A673 (cell line): ENCODE data around the gene ITFG1. TPM values are rescaled to one million over a fixed set of nuclear protein-coding genes. Genes with fewer than 3 reads are reported as not detected.

Experiments used
- BruUV-seq: library from RNA; stranded (reverse); fragments of 400-500 nt; replicated peaks from 2 replicates; lab custom pipeline; 2021; lab: Mats Ljungman, UMichigan
- CTCF ChIA-PET: fragments of 300-600 bp; sonication (Branson Sonifier 250); formaldehyde crosslinking; loops from one replicate; lab custom pipeline; 2022; ENCODE audit warnings: antibody characterized with exemption; lab: Charles Lee
- POLR2A ChIA-PET: fragments of 300-600 bp; sonication (Branson Sonifier 250); formaldehyde crosslinking; loops from one replicate; lab custom pipeline; 2022; ENCODE audit warnings: antibody characterized with exemption; ENCODE audit not compliant: low non-redundant PET; lab: Charles Lee
- DNase-seq: peaks from one replicate; pipeline ENCODE4 v3.0.0-alpha.2; 2015; ENCODE audit warnings: low spot score
- H3K27ac ChIP-seq: fragments of 200-600 bp; sonication (generic); 2 replicates; pipeline ENCODE4 v1.5.1; 2016; ENCODE audit warnings: mixed run types, low read depth, mild to moderate bottlenecking, mixed read lengths, antibody characterized with exemption, low read length; ENCODE audit not compliant: poor library complexity, severe bottlenecking
- H3K27me3 ChIP-seq: fragments of 200-600 bp; sonication (generic); replicated peaks from 2 replicates; pipeline ENCODE4 v1.6.1; 2017; ENCODE audit warnings: mixed run types, low read depth, mild to moderate bottlenecking, mixed read lengths, antibody characterized with exemption, low read length; ENCODE audit not compliant: insufficient read depth, poor library complexity
- H3K36me3 ChIP-seq: fragments of 200-600 bp; sonication (generic); 2 replicates; pipeline ENCODE4 v1.6.1; 2016; ENCODE audit warnings: mixed run types, mild to moderate bottlenecking, mixed read lengths, antibody characterized with exemption, low read length; ENCODE audit not compliant: insufficient read depth, poor library complexity, severe bottlenecking
- H3K4me1 ChIP-seq: fragments of 200-600 bp; sonication (generic); 2 replicates; pipeline ENCODE4 v1.6.1; 2017; ENCODE audit warnings: mixed run types, mild to moderate bottlenecking, mixed read lengths, antibody characterized with exemption, low read length; ENCODE audit not compliant: insufficient read depth, poor library complexity, severe bottlenecking
- H3K4me3 ChIP-seq: fragments of 200-600 bp; sonication (generic); 2 replicates; pipeline ENCODE4 v1.5.1; 2016; ENCODE audit warnings: low read depth, mixed run types, mild to moderate bottlenecking, mixed read lengths, low read length; ENCODE audit not compliant: poor library complexity, severe bottlenecking
- H3K9me3 ChIP-seq: fragments of 200-600 bp; sonication (generic); 2 replicates; pipeline ENCODE4 v1.6.1; 2016; ENCODE audit warnings: mixed run types, low read depth, mild to moderate bottlenecking, mixed read lengths, antibody characterized with exemption, low read length; ENCODE audit not compliant: poor library complexity, severe bottlenecking
- EZH2 ChIP-seq: fragments of 200-600 bp; sonication (generic); IDR thresholded peaks from 2 replicates; pipeline ENCODE4 v1.6.1; 2017; ENCODE audit warnings: borderline replicate concordance, low read depth, mild to moderate bottlenecking, mixed read lengths, antibody characterized with exemption, low read length; ENCODE audit not compliant: poor library complexity, severe bottlenecking
- intact Hi-C: fragments of 100-400 bp; cut with micrococcal nuclease; formaldehyde crosslinking; loops from one replicate; pipeline ENCODE4 v1.10.0; 2022; ENCODE audit not compliant: unreplicated experiment
- total RNA-seq: library from RNA; stranded (reverse); gene quantifications from 2 replicates; pipeline ENCODE4 v1.2.3, GENCODE V29; 2021
- TF ChIP-seq, protein P1 (sequence below): fragments of 300-800, 200-600 bp; sonication (generic); conservative IDR thresholded peaks from 2 replicates; pipeline ENCODE4 v1.5.1; 2017; ENCODE audit warnings: low read depth, mild to moderate bottlenecking, antibody characterized with exemption, low read length, moderate library complexity, mixed read lengths

The ITFG1 gene
- total RNA-seq, 1 experiment from 2014 or later: 40.1 TPM

DNA sequence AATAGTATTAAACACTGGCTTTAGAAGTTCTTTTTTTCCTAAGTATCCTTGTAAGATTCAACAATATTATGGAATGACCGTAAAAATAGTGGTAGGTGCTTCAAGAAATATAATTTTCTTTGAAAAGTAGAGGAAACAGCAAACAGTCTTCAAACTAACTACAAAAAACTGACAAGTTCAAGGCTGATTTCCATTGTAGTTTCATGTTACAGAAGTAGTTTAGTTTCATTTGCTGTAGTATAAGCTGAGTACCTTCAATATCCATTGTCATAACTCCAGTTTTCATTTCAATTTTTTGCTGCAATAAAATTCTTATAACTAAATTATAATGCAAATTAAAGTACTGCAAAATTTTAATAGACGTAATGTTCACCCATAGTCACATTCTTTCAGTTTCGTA lies 19.5 kb upstream of the ITFG1 start:
- DNase-seq: no peak
- intact Hi-C loops: no loop called here
- no TSS peak for BruUV-seq
- Histone ChIP-seq H3K4me1 (no peaks in the 10 kb centered on the region), H3K27me3 (no peaks in the 10 kb centered on the region), H3K9me3 (no peaks in the 10 kb centered on the region), H3K36me3 (no peaks in the 10 kb centered on the region), H3K27ac (no peak overlapping the region), H3K4me3 (no peak overlapping the region)
- CTCF ChIA-PET: no interaction called here
- POLR2A ChIA-PET: no interaction called here
- TF ChIP-seq, protein P1, sequence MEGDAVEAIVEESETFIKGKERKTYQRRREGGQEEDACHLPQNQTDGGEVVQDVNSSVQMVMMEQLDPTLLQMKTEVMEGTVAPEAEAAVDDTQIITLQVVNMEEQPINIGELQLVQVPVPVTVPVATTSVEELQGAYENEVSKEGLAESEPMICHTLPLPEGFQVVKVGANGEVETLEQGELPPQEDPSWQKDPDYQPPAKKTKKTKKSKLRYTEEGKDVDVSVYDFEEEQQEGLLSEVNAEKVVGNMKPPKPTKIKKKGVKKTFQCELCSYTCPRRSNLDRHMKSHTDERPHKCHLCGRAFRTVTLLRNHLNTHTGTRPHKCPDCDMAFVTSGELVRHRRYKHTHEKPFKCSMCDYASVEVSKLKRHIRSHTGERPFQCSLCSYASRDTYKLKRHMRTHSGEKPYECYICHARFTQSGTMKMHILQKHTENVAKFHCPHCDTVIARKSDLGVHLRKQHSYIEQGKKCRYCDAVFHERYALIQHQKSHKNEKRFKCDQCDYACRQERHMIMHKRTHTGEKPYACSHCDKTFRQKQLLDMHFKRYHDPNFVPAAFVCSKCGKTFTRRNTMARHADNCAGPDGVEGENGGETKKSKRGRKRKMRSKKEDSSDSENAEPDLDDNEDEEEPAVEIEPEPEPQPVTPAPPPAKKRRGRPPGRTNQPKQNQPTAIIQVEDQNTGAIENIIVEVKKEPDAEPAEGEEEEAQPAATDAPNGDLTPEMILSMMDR: no peak
- no peak for TF ChIP-seq EZH2

DNA sequence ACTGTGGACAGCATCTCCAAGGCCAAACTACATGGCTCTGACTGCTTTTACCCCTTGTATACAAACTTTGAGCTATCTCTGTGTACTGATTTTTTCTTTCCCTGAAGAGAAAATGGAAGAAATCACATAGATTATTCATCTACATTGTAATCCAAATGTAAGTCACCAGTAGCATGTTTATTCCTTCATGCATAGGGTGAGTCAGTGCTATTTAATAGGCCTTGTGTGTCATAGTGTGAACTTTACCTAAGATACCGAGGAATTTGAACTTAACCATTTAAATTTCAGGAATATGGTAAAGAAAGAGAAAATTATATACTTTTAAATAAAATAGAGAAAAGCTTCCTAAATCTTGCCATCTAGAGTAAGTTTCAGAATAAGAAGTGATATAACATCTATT lies 16.8 kb upstream of the ITFG1 start:
- H3K9me3 ChIP-seq: no peaks in the 10 kb centered on the region
- intact Hi-C loops: no loop called here
- no peaks in the 10 kb centered on the region for H3K36me3 ChIP-seq
- TF ChIP-seq EZH2: no peak
- TF ChIP-seq, protein P1: no peak
- ChIA-PET POLR2A (no interaction called here), CTCF (no interaction called here)
- H3K4me1 ChIP-seq: no peaks in the 10 kb centered on the region
- H3K4me3 ChIP-seq: no peak overlapping the region
- DNase-seq: no peak
- no peaks in the 10 kb centered on the region for H3K27me3 ChIP-seq
- H3K27ac ChIP-seq: no peak overlapping the region
- no TSS peak for BruUV-seq

DNA sequence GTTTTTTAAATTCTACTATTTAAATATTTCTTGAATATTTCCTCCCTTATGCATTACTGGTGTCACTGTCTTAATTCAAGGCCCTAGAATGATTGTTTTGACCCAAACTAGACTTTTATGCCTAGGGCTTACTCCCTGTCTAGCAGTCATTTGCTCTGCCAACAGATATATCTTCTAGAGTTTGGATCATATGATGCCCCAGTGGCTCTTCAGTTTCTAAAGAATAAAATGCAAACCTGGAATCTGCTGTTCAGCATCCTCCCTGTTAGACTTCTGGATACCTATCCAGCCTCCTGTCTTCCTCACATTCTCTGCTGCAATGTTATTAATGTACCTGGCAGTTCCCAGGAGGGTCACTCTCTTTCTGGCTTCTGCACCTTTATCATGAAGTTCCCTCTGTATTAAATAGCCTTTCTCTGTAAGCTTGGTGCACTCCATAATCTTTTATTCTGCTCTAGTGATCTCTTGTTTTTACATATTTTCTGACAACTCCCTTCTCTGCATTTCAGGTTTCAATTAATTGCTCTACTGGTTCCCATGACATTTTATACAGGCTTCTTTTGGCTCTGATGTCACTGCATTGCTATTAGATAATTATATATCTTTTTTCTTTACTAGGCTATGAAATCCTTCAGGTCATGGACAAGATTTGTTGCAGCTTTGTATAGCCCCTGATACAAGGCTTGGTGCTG lies 15.9 kb upstream of the ITFG1 start:
- Histone ChIP-seq H3K27me3 (no peaks in the 10 kb centered on the region), H3K9me3 (no peaks in the 10 kb centered on the region), H3K27ac (no peak overlapping the region), H3K4me1 (no peaks in the 10 kb centered on the region), H3K4me3 (no peak overlapping the region), H3K36me3 (no peaks in the 10 kb centered on the region)
- DNase-seq: no peak
- POLR2A ChIA-PET: no interaction called here
- intact Hi-C loops: no loop called here
- BruUV-seq: no TSS peak
- CTCF ChIA-PET: no interaction called here
- no peak for TF ChIP-seq EZH2
- TF ChIP-seq, protein P1: no peak
